SU-DHL-6 (cell line): ENCODE measurements around the gene UBASH3A.

Source experiments
- H2AFZ ChIP-seq: fragments of 200-600 bp; sonication (generic); 2 replicates; pipeline ENCODE4 v1.6.1; 2014; ENCODE audit warnings: low read depth, mild to moderate bottlenecking, moderate library complexity, mixed read lengths, antibody characterized with exemption, low read length; ENCODE audit not compliant: severe bottlenecking
- H3F3A ChIP-seq: fragments of 200-600 bp; shearing (Covaris generic); 2 replicates; pipeline ENCODE4 v1.6.0; 2016; ENCODE audit warnings: antibody characterized with exemption, mild to moderate bottlenecking; ENCODE audit not compliant: insufficient read depth
- H3K27ac ChIP-seq: fragments of 200-600 bp; sonication (generic); 2 replicates; pipeline ENCODE4 v1.5.1; 2016; ENCODE audit warnings: low read depth, mild to moderate bottlenecking, low read length, moderate library complexity, mixed read lengths
- H3K27me3 ChIP-seq: fragments of 200-600 bp; sonication (generic), shearing (Covaris generic); 2 replicates; pipeline ENCODE4 v1.6.0; 2014; ENCODE audit warnings: mild to moderate bottlenecking, low read length
- H3K36me3 ChIP-seq: fragments of 200-600 bp; sonication (generic); 2 replicates; pipeline ENCODE4 v1.6.1; 2014; ENCODE audit warnings: mild to moderate bottlenecking, low read length, mixed read lengths
- H3K4me2 ChIP-seq: fragments of 300-600, 200-600 bp; shearing (Covaris generic), sonication (generic); 2 replicates; pipeline ENCODE4 v1.6.0; 2014; ENCODE audit warnings: low read length, low read depth, mild to moderate bottlenecking; ENCODE audit not compliant: poor library complexity, severe bottlenecking
- H3K4me3 ChIP-seq: fragments of 200-600 bp; sonication (generic); 2 replicates; pipeline ENCODE4 v1.5.1; 2014; ENCODE audit warnings: antibody characterized with exemption, low read length, mild to moderate bottlenecking, mixed read lengths; ENCODE audit not compliant: insufficient read depth, poor library complexity, severe bottlenecking
- H3K79me2 ChIP-seq: fragments of 200-600 bp; sonication (generic); 2 replicates; pipeline ENCODE4 v1.6.1; 2014; ENCODE audit warnings: mild to moderate bottlenecking, low read length, moderate library complexity; ENCODE audit not compliant: insufficient read depth
- H3K9ac ChIP-seq: fragments of 200-600 bp; sonication (generic); 2 replicates; pipeline ENCODE4 v1.7.0; 2014; ENCODE audit warnings: mild to moderate bottlenecking, low read length
- H3K9me2 ChIP-seq: fragments of 200-600 bp; sonication (generic); replicated peaks from 2 replicates; pipeline ENCODE4 v1.6.1; 2014; ENCODE audit warnings: low read length; ENCODE audit not compliant: insufficient read depth
- H3K9me3 ChIP-seq: fragments of 200-600 bp; sonication (generic); 2 replicates; pipeline ENCODE4 v1.6.1; 2014; ENCODE audit warnings: low read length, mixed read lengths; ENCODE audit not compliant: insufficient read depth
- H4K20me1 ChIP-seq: fragments of 200-600 bp; sonication (generic); 2 replicates; pipeline ENCODE4 v1.6.1; 2014; ENCODE audit warnings: low read depth, mild to moderate bottlenecking, antibody characterized with exemption, low read length, moderate library complexity, mixed read lengths
- CTCF ChIP-seq: fragments of 200-600 bp; sonication (generic); IDR thresholded peaks from one replicate; pipeline ENCODE4 v1.5.1; 2017; ENCODE audit warnings: antibody characterized with exemption, mild to moderate bottlenecking, low read length, moderate library complexity; ENCODE audit not compliant: insufficient read depth, poor library complexity, severe bottlenecking
- EZH2phosphoT487 ChIP-seq: fragments of 200-600 bp; sonication (generic), shearing (Covaris generic); conservative IDR thresholded peaks from 2 replicates; pipeline ENCODE4 v1.6.1; 2018; ENCODE audit warnings: mild to moderate bottlenecking, antibody characterized with exemption, low read length, moderate library complexity, mixed read lengths

The UBASH3A gene

DNA sequence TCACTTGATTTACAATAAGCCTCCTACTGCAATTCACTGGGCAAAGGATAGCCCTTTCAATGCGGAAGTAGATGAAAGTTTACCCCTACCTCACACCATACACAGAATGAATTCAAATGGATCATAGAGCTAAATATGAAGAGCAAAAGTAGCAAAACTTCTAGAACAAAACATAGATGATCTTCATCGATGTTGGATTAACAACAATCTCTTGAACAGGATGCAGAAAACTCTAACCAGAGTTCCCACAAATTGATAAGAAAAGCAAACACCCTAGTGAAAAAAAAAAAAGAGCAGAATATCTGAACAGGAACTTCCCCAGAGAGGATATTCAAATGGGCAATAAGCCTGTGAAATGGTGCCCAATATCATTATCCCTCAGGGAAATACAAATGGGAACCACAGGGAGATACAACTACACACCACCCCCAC, 1.9 kb upstream of the UBASH3A start:
- Histone ChIP-seq H3K27ac (no peak overlapping the region), H3K27me3 (no peaks in the 10 kb centered on the region), H3F3A (no peaks in the 10 kb centered on the region), H4K20me1 (no peaks in the 10 kb centered on the region), H3K9me2 (no peaks in the 10 kb centered on the region), H3K36me3 (no peaks in the 10 kb centered on the region), H3K9me3 (peaks cover 5% of the 10 kb centered on the region; the same call in 1 of the 2 replicates), H3K9ac (no peak overlapping the region), H3K4me3 (no peak overlapping the region), H3K79me2 (no peaks in the 10 kb centered on the region), H3K4me2 (no peak overlapping the region), H2AFZ (no peak overlapping the region)
- TF ChIP-seq EZH2phosphoT487 (no peak), CTCF (no peak)

- no peaks in the 10 kb centered on the region for H3K9me2 ChIP-seq
- H3K36me3 ChIP-seq: no peaks in the 10 kb centered on the region
- H3K4me3 ChIP-seq: no peak overlapping the region
- peaks cover 5% of the 10 kb centered on the region; the same call in 1 of the 2 replicates for H3K9me3 ChIP-seq
- H2AFZ ChIP-seq: no peak overlapping the region
- no peak overlapping the region for H3K4me2 ChIP-seq
- H3K27ac ChIP-seq: no peak overlapping the region
- no peaks in the 10 kb centered on the region for H3K79me2 ChIP-seq
- H4K20me1 ChIP-seq: no peaks in the 10 kb centered on the region
- H3K9ac ChIP-seq: no peak overlapping the region
- H3K27me3 ChIP-seq: no peaks in the 10 kb centered on the region
- no peaks in the 10 kb centered on the region for H3F3A ChIP-seq
- TF ChIP-seq EZH2phosphoT487: no peak
- no peak for TF ChIP-seq CTCF
Measured at GRCh38 chr21:42404539-42404938, 837 bp downstream of the UBASH3A start.

GRCh38 chr21:42405064-42406013, 1.6 kb downstream of the UBASH3A start:
- Histone ChIP-seq H3F3A (no peaks in the 10 kb centered on the region), H3K9me3 (peaks cover 5% of the 10 kb centered on the region; the same call in 1 of the 2 replicates), H4K20me1 (no peaks in the 10 kb centered on the region), H2AFZ (no peak overlapping the region), H3K27me3 (no peaks in the 10 kb centered on the region), H3K4me3 (no peak overlapping the region), H3K36me3 (no peaks in the 10 kb centered on the region), H3K9me2 (no peaks in the 10 kb centered on the region), H3K27ac (no peak overlapping the region), H3K9ac (no peak overlapping the region), H3K4me2 (no peak overlapping the region), H3K79me2 (no peaks in the 10 kb centered on the region)
- no peak for TF ChIP-seq EZH2phosphoT487
- no peak for TF ChIP-seq CTCF
